ENCODE data around the gene CCDC18.
"Not testable (repeated sequence)": the region's sequence is repeated elsewhere in the genome, so short reads cannot be mapped to it uniquely, and the experiment has no call there.

CCDC18 gene

DNA sequence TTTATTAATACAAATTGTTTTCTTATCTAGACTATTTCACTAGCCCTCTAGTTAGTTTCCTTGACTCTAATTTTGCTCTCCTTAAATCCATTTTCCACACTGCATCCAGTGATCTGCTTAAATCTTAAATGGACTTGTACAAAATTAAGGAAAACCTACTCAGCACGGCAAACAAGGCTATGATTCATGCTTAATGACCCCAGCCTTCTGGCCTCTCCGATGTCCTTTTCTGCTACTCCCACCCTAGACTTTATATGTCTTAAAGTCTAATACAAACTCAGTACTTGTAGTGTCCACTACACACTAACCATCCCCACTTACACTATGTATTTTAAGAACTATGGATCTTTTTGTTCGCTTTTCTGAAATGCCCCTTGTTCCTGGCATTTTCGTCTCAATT is 2.5 kb upstream of the CCDC18 start:
- peak; percentile 63 for DNase-seq (ENCODE audit: low read depth)

- DNase-seq (ENCODE audit: low read depth): peak; percentile 47
Measured at GRCh38 chr1:93178418-93178817, 2.1 kb upstream of the CCDC18 start.

DNA sequence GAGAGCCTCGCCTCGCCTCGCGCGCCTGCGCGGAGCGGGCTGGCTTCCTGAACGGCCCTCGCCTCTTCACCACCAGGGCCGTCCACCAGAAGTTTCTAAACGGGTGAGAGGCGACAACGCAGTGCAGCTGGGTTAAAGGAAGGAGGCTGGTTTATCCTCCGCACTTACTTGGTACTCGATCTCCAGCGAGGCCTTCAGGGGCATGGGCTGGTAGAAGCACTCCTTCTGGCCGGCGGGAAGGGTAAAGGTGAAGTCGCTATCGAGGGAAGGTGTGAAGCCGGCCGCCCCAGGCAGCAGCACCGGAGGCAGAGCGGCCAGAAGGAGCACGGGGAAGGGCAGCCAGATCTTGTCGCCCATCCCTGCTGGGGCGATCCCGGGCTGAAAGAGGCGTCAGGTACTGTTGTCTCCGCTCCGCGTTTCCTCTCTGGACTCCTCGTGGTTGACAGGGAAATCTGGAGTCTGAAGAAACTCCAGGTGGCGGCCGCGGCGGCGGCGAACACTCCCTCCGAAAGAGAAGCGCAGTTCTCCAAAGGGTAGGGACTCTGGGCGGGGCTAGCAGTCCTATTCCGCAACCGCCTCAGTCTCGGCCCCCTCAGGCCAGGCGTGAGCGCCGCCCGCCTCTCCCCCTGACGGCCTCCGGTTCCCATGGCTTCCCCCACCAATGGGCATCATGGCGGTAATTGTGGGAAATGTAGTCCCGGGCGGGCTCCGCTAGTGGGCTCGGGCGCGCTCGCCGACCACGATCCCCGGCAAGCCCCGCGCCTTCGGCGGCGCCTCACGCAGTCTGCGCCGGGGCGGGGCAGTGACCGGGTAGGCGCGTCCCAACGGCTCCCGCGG is 420 bp upstream of the CCDC18 start, which contains the start of gene TMED5:
TMED5 (minus strand) TSS at position 528 of the 837 bp plus-strand sequence; CDS start at position 357, 171 bp downstream.
- peak; percentile 98 for DNase-seq (ENCODE audit: low read depth)

DNA sequence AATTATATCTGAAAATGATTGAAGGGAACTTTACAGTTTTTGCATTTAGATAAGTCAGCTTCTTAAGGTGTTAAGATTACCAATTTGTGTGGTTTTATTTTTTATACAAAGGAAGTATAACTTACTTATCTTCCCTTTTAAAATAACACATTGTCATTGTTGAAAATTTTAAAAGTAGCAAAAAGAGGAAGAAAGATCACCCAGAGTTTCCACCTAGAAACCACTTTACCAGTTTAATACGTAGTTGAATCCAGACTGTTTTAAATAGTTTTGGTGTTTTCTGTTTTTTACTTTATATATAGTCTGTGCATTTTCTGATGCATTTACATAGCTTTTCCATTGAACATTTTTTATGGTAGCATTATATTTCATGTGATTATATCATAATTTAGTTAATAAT is 6.1 kb downstream of the CCDC18 start:
- no peak for DNase-seq (ENCODE audit: low read depth)

DNA sequence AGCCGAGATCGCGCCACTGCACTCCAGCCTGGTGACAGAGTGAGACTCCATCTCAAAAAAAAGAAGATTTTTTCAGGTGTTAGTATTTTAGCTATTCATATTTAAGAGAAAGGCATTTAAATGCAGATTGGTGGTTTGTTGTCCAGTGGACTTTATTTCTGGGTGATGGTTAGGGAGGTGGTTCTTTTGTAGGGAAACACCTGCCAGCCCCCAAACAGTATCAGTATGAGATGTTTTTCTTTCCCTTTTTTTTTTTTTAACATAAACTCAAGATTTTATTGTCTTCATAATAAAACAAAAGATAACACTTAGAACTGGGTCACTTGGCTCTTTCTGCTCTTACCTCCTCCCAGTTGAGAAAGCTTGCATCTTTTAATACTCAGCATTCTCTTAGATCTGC is 9.9 kb downstream of the CCDC18 start:
- no peak for DNase-seq (ENCODE audit: low read depth)

DNA sequence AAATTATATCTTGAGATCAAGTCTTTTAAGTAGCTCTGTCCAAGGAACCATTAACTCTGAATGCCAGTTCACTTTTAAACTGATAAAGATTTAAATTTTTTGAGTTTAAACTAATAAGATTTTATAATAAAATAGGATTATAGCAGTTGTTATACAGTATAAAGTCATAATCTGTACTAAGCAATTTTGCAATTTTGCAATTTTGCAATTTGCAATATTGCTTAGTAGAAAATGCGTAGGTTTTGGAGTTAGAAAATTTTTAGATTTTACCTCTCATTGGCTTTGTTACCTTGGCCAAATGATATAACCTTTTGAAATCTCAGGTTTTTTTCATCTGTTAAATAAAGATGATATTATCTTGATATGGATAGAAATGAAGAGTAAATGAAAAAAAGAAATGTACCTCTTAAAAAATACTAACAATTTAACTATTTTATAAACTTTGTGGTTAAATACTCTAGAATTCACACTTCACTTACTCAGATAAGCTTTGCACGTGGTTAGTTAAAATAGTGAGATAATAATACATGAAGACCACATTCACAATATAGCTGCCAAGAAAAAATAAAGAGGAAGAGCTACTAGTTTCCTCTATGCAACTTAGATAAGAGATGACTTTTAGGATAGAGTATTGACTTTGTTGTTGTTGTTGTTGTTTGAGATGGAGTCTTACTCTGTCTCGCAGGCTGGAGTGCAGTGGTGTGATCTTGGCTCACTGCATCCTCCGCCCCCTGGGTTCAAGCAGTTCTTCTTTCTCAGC is 13.9 kb downstream of the CCDC18 start:
- no peak for DNase-seq (ENCODE audit: low read depth)

GRCh38 chr1:93196591-93196990 is 16.1 kb downstream of the CCDC18 start:
- peak; percentile 33 for DNase-seq (ENCODE audit: low read depth)

DNA sequence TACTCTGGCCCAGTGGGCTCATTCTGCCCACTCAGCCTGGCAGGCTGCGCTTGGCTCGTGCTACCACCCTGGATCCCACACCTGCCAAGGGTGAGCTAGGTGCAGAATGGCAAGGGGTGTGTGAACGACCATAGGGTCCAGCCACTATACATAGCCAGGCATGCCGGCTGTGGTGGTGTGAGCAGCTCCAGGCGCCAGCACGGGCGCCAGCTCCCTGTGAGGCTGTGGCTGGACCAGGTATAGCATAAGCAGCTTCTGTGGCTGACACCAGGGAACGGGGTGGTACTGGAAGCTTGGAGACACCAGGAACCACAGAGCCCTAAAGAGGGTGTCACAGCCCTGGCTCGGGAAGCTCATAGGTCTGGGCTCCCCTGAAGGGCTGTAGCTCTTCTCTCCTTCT is 18.6 kb downstream of the CCDC18 start:
- no peak for DNase-seq (ENCODE audit: low read depth)

DNA sequence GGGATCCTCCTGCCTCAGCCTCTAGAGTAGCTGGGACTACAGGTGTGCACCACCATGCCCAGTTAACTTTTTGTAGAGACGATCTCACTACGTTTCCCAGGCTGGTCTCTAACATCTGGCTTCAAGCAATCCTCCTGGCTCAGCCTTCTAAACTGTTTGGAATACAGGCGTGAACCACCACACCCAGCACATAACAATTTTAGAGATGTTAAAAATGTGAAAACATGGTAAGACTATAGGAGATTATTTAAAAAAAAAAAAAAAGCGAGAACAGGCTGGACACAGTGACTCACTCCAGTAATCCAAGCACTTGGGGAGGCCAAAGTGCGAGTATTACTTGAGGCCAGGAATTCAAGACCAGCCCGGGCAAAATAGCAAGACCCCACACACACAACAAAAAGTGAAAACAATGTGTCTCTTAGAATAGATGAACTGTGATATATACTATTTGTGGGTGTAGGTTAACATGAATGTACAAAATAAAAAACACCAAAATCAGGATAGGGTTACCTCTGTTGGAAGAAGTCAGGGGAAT is 19.6 kb downstream of the CCDC18 start:
- no peak for DNase-seq (ENCODE audit: low read depth)

DNA sequence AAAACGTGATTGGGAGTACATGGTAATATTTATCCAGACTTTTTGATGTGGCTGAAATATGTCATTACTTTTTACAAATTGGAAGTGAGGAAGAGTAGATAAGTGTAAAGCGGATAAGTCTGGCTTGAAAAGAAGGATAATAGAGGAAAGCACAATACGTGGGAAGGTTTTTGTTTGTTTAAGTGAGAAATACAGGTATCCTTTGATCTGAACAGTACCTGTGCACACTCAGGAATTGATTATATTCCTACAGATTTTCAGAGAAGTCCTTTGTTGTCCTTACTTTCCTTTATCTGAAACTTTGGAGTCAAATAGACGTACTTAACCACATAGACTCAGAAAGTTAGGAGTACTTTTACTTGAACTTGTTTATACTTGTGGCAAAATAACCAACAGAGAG is 20.2 kb downstream of the CCDC18 start:
- no peak for DNase-seq (ENCODE audit: low read depth)

DNA sequence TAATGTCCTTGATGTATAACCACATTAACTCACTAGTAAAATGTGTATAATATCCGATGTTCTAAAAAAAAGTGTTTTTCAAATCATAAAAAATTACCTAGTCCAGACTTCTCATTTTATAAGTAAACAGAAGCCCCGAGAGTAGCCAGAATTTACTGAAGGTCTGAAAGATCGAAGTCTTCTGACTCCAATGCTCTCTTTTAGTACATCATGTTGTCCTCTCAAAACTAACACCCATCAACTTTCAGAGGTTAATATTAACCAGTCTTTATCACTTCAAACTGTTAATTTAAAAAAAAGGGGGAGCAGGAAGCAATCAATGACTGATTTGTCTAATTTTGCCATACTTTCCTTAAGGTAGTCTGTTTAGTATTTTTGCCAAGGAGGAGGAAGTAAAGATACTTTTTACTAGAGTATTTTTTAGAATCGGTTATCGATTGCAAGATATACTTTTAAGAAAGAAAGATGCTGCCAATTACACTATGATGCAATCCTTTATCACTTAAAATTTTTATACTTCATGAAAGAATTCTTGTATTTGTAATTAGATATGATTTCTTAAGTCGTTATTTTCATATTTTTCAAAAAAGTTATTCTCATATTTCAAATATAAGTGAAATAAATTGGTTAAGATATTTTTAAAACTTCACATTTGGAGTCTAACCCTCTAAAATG is 25.5 kb downstream of the CCDC18 start:
- no peak for DNase-seq (ENCODE audit: low read depth)

DNA sequence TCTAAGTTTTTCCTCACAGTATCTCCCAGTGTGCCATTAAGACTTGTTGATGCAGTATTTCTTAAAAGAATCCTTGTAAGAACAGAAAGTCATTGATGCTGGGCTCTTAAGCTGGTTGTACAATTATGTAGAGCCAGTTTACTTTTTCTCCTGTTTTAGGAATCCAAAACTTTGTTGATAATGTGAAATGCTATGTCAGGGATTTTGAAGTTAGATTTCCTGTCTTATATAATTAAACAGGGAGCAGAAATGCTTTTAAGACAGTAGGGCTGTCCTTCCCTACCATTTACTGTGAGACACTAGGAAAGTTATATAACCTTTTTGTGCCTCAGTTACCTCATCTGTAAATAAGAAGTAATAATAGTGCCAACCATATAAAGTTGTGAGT is 26.0 kb downstream of the CCDC18 start:
- DNase-seq (ENCODE audit: low read depth): no peak

GRCh38 chr1:93207211-93207610 is 26.7 kb downstream of the CCDC18 start:
- DNase-seq (ENCODE audit: low read depth): no peak

GRCh38 chr1:93215322-93215721 is 34.8 kb downstream of the CCDC18 start:
- no peak for DNase-seq (ENCODE audit: low read depth)

GRCh38 chr1:93219443-93219842 is 38.9 kb downstream of the CCDC18 start:
- DNase-seq (ENCODE audit: low read depth): no peak

DNA sequence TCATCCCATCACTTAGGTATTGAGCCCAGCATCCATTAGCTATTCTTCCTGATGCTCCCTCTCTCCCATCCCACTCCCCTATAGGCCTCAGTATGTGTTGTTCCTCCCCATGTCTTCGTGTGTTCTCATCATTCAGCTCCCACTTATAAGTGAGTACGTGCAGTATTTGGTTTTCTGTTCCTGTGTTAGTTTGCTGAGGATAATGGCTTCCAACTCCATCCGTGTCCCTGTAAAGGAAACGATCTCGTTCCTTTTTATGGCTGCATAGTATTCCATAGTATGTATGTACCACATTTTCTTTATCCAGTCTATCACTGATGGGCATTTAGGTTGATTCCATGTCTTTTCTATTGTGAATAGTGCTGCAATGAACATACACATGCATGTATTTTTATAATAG is 40.2 kb downstream of the CCDC18 start:
- DNase-seq (ENCODE audit: low read depth): not testable (repeated sequence)

GRCh38 chr1:93221913-93222312 is 41.4 kb downstream of the CCDC18 start:
- DNase-seq (ENCODE audit: low read depth): no peak

GRCh38 chr1:93223023-93223675 is 42.6 kb downstream of the CCDC18 start:
- no peak for DNase-seq (ENCODE audit: low read depth)

GRCh38 chr1:93235261-93235660 is 54.7 kb downstream of the CCDC18 start:
- no peak for DNase-seq (ENCODE audit: low read depth)

DNA sequence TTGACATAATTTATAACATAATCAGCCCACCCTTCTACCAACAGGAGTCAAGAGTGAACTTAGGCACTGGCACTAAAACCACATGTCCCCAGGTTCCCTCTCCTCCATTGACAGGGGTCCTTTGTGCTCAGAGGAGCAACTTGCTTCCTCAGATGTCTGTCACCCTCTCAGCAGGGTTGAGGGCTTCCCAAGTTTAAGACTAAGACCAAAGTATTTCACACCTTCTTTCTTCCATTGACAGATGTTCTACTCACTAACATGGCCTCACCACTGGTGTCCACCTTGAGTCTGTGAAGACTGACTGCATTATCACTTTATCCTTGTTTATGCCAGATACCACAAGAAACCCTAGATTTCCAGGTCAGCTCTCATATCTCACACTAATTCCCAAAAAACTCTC is 56.5 kb downstream of the CCDC18 start:
- no peak for DNase-seq (ENCODE audit: low read depth)

DNA sequence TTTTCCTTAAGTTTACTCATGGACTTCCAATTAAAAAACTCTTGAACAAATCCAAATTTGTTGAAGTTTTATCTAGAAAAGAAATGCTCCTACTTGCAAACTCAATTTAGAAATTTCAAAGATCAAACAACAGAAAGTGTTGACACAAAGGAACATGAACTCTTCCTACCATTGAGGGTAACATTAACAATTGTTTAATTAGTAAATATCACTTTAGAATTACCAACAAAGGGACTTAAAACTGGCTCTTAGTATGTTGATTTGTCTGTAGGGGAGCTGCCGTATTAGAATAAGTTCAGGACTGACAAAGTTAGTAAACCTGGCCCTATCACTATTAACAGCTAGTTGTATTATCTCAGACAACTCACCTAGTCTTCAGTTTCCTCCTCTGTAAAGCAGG is 57.9 kb downstream of the CCDC18 start:
- DNase-seq (ENCODE audit: low read depth): no peak

DNA sequence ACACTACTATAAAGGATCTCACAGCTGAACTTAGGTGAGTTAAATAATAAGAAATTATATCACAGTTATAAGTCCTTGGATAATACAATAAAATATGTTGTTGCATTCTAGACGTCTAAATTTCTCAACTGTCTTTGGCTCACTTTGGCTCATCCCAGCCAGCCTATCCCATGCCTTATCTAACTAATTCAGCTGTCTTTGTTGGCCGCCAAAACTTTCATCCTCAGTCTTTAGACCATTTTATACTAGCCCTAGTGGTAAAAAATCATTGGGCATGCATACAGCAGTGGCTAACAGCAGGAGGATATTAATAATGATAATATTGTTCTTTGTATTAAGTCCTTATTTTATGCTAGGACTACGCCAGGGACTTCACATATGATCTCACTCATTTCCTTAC is 59.3 kb downstream of the CCDC18 start:
- DNase-seq (ENCODE audit: low read depth): no peak
